ENCODE data around the gene RTKN2.

The RTKN2 gene

GRCh38 chr10:62193479-62193878 is 75.2 kb downstream of the RTKN2 start:
- Mint-ChIP-seq H3K27ac (no peak overlapping the region), H3K27me3 (no peaks in the 10 kb centered on the region), H3K4me1 (ENCODE audit: low read depth in 2 of 2) (peaks cover 3 to 5% of the 10 kb centered on the region in 2 donors), H3K36me3 (ENCODE audit: insufficient read depth) (no peaks in the 10 kb centered on the region), H3K9me3 (no peaks in the 10 kb centered on the region), H3K4me3 (no peak overlapping the region)
- ATAC-seq (replicated peaks) (no peak), DNase-seq (no peak)

GRCh38 chr10:62189131-62189530 is 79.5 kb downstream of the RTKN2 start:
- Mint-ChIP-seq H3K4me3 (no peak overlapping the region), H3K4me1 (ENCODE audit: low read depth in 2 of 2) (peaks cover 6 to 23% of the 10 kb centered on the region in 2 donors), H3K27me3 (no peaks in the 10 kb centered on the region), H3K27ac (no peak overlapping the region), H3K9me3 (no peaks in the 10 kb centered on the region), H3K36me3 (ENCODE audit: insufficient read depth) (no peaks in the 10 kb centered on the region)
- DNase-seq (no peak), ATAC-seq (replicated peaks) (no peak)

- no peak for DNase-seq
- Mint-ChIP-seq H3K4me3 (no peak overlapping the region), H3K36me3 (ENCODE audit: insufficient read depth) (no peaks in the 10 kb centered on the region), H3K27me3 (no peaks in the 10 kb centered on the region), H3K9me3 (no peaks in the 10 kb centered on the region), H3K27ac (peak overlapping the region in 1 of 2 donors; percentile 65), H3K4me1 (ENCODE audit: low read depth in 2 of 2) (peaks cover 7 to 33% of the 10 kb centered on the region in 2 donors)
- no peak for ATAC-seq (replicated peaks)
Observed at GRCh38 chr10:62188021-62188616, 80.5 kb downstream of the RTKN2 start.

GRCh38 chr10:62186999-62187675 is 81.5 kb downstream of the RTKN2 start:
- Mint-ChIP-seq H3K4me3 (no peak overlapping the region), H3K27ac (no peak overlapping the region), H3K4me1 (ENCODE audit: low read depth in 2 of 2) (peaks cover 9 to 36% of the 10 kb centered on the region in 2 donors), H3K27me3 (no peaks in the 10 kb centered on the region), H3K36me3 (ENCODE audit: insufficient read depth) (no peaks in the 10 kb centered on the region), H3K9me3 (no peaks in the 10 kb centered on the region)
- ATAC-seq (replicated peaks) (no peak), DNase-seq (no peak)

- peaks cover 15 to 43% of the 10 kb centered on the region in 2 donors for H3K4me1 Mint-ChIP-seq (ENCODE audit: low read depth in 2 of 2)
- no peaks in the 10 kb centered on the region for H3K36me3 Mint-ChIP-seq (ENCODE audit: insufficient read depth)
- H3K9me3 Mint-ChIP-seq = no peaks in the 10 kb centered on the region
- peak overlapping the region; percentile 24 to 68 for H3K4me3 Mint-ChIP-seq
- H3K27me3 Mint-ChIP-seq = no peaks in the 10 kb centered on the region
- no peak for DNase-seq
- no peak for ATAC-seq (replicated peaks)
- peak overlapping the region in 1 of 2 donors; percentile 91 for H3K27ac Mint-ChIP-seq
Observed at GRCh38 chr10:62185919-62186692, 82.5 kb downstream of the RTKN2 start.

GRCh38 chr10:62183857-62184795 is 84.5 kb downstream of the RTKN2 start:
- DNase-seq (no peak), ATAC-seq (replicated peaks) (no peak)
- H3K27ac Mint-ChIP-seq = peak overlapping the region in 1 of 2 donors; percentile 77
- H3K4me3 Mint-ChIP-seq = peak overlapping the region in 1 of 2 donors; percentile 40
- no peaks in the 10 kb centered on the region for H3K36me3 Mint-ChIP-seq (ENCODE audit: insufficient read depth)
- H3K4me1 Mint-ChIP-seq (ENCODE audit: low read depth in 2 of 2) = peaks cover 17 to 47% of the 10 kb centered on the region in 2 donors
- no peaks in the 10 kb centered on the region for H3K27me3 Mint-ChIP-seq
- H3K9me3 Mint-ChIP-seq = no peaks in the 10 kb centered on the region

GRCh38 chr10:62183442-62183841 is 85.2 kb downstream of the RTKN2 start:
- Mint-ChIP-seq H3K4me1 (ENCODE audit: low read depth in 2 of 2) (peaks cover 18 to 46% of the 10 kb centered on the region in 2 donors), H3K9me3 (peaks cover 0 to 5% of the 10 kb centered on the region in 2 donors), H3K27me3 (no peaks in the 10 kb centered on the region), H3K4me3 (peak overlapping the region in 1 of 2 donors; percentile 40), H3K36me3 (ENCODE audit: insufficient read depth) (no peaks in the 10 kb centered on the region), H3K27ac (peak overlapping the region in 1 of 2 donors; percentile 72)
- DNase-seq (peak; percentile 21 to 33 (median 30)), ATAC-seq (replicated peaks) (peak; percentile 94)

GRCh38 chr10:62182595-62182994 is 86.0 kb downstream of the RTKN2 start:
- H3K27ac Mint-ChIP-seq = peak overlapping the region; percentile 2 to 6
- ATAC-seq (replicated peaks) (no peak), DNase-seq (no peak)
- peaks cover 0 to 5% of the 10 kb centered on the region in 2 donors for H3K9me3 Mint-ChIP-seq
- no peaks in the 10 kb centered on the region for H3K36me3 Mint-ChIP-seq (ENCODE audit: insufficient read depth)
- H3K4me3 Mint-ChIP-seq = no peak overlapping the region
- no peaks in the 10 kb centered on the region for H3K27me3 Mint-ChIP-seq
- H3K4me1 Mint-ChIP-seq (ENCODE audit: low read depth in 2 of 2) = peaks cover 18 to 43% of the 10 kb centered on the region in 2 donors

- Mint-ChIP-seq H3K27me3 (no peaks in the 10 kb centered on the region), H3K4me1 (ENCODE audit: low read depth in 2 of 2) (peaks cover 18 to 43% of the 10 kb centered on the region in 2 donors), H3K9me3 (peaks cover 0 to 5% of the 10 kb centered on the region in 2 donors), H3K36me3 (ENCODE audit: insufficient read depth) (no peaks in the 10 kb centered on the region), H3K27ac (peak overlapping the region; percentile 2 to 6), H3K4me3 (no peak overlapping the region)
- ATAC-seq (replicated peaks) = no peak
- no peak for DNase-seq
Observed at GRCh38 chr10:62182171-62182570, 86.5 kb downstream of the RTKN2 start.

GRCh38 chr10:62180677-62181076 is 88.0 kb downstream of the RTKN2 start:
- H3K4me1 Mint-ChIP-seq (ENCODE audit: low read depth in 2 of 2) = peaks cover 12 to 33% of the 10 kb centered on the region in 2 donors
- H3K36me3 Mint-ChIP-seq (ENCODE audit: insufficient read depth) = no peaks in the 10 kb centered on the region
- DNase-seq (no peak), ATAC-seq (replicated peaks) (no peak)
- H3K4me3 Mint-ChIP-seq = no peak overlapping the region
- H3K27ac Mint-ChIP-seq = peak overlapping the region in 1 of 2 donors; percentile 52
- H3K9me3 Mint-ChIP-seq = peaks cover 0 to 5% of the 10 kb centered on the region in 2 donors
- no peaks in the 10 kb centered on the region for H3K27me3 Mint-ChIP-seq

- Mint-ChIP-seq H3K27ac (peak overlapping the region in 1 of 2 donors; percentile 2), H3K36me3 (ENCODE audit: insufficient read depth) (no peaks in the 10 kb centered on the region), H3K9me3 (peaks cover 0 to 5% of the 10 kb centered on the region in 2 donors), H3K27me3 (no peaks in the 10 kb centered on the region), H3K4me3 (no peak overlapping the region), H3K4me1 (ENCODE audit: low read depth in 2 of 2) (peaks cover 12 to 18% of the 10 kb centered on the region in 2 donors)
- DNase-seq = no peak
- no peak for ATAC-seq (replicated peaks)
Observed at GRCh38 chr10:62178568-62178967, 90.1 kb downstream of the RTKN2 start.

GRCh38 chr10:62177111-62177510 is 91.5 kb downstream of the RTKN2 start:
- DNase-seq (no peak), ATAC-seq (replicated peaks) (no peak)
- H3K27me3 Mint-ChIP-seq = no peaks in the 10 kb centered on the region
- peaks cover 3 to 15% of the 10 kb centered on the region in 2 donors for H3K9me3 Mint-ChIP-seq
- H3K27ac Mint-ChIP-seq = no peak overlapping the region
- H3K4me1 Mint-ChIP-seq (ENCODE audit: low read depth in 2 of 2) = peaks cover 9 to 11% of the 10 kb centered on the region in 2 donors
- H3K4me3 Mint-ChIP-seq = no peak overlapping the region
- no peaks in the 10 kb centered on the region for H3K36me3 Mint-ChIP-seq (ENCODE audit: insufficient read depth)

- H3K36me3 Mint-ChIP-seq (ENCODE audit: insufficient read depth) = no peaks in the 10 kb centered on the region
- H3K9me3 Mint-ChIP-seq = peaks cover 3 to 16% of the 10 kb centered on the region in 2 donors
- peaks cover 0 to 1% of the 10 kb centered on the region in 2 donors for H3K4me1 Mint-ChIP-seq (ENCODE audit: low read depth in 2 of 2)
- no peak for DNase-seq
- H3K27me3 Mint-ChIP-seq = no peaks in the 10 kb centered on the region
- peak overlapping the region in 1 of 2 donors; percentile 15 for H3K27ac Mint-ChIP-seq
- no peak for ATAC-seq (replicated peaks)
- no peak overlapping the region for H3K4me3 Mint-ChIP-seq
Observed at GRCh38 chr10:62175251-62175650, 93.4 kb downstream of the RTKN2 start.
